ENCODE measurements around the gene TMPRSS11A. TPM values are rescaled to one million over a fixed set of nuclear protein-coding genes. Genes with fewer than 3 reads are reported as not detected.

Gene TMPRSS11A, protein sequence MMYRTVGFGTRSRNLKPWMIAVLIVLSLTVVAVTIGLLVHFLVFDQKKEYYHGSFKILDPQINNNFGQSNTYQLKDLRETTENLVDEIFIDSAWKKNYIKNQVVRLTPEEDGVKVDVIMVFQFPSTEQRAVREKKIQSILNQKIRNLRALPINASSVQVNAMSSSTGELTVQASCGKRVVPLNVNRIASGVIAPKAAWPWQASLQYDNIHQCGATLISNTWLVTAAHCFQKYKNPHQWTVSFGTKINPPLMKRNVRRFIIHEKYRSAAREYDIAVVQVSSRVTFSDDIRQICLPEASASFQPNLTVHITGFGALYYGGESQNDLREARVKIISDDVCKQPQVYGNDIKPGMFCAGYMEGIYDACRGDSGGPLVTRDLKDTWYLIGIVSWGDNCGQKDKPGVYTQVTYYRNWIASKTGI
- total RNA-seq: not detected

DNA sequence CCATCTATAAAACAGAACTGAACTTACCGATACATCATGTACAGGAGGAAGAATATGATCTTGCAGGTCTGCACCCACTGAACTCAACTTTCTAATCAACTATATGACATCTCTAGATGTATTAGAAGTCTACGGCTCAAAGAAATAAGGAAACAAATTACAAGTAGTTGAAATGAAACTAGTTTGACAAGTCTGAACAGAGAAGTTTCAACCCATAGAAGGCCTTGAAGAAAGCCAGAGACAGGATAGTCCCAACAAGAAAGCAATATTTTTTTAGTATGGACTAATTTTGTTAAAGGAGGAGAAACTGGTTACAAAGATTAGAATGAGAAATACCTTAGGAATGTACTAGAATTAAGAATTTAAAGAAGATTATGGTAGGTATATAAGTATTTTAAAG is at the start of gene TMPRSS11A:
TSS of gene TMPRSS11A (minus strand) at position 138 of the 400 bp plus-strand sequence. CDS start at position 38, 100 bp downstream.
- no peaks in the 10 kb centered on the region for H3K4me1 Mint-ChIP-seq
- H3K4me3 Mint-ChIP-seq: no peak within 1 kb of the TSS
- POLR2A ChIA-PET: no interaction called here
- DNase-seq (no peak), ATAC-seq (ENCODE audit: low read depth) (no peak)
- no peak within 1 kb of the TSS for H3K27ac Mint-ChIP-seq
- no peaks in the 10 kb centered on the region for H3K27me3 Mint-ChIP-seq
- H3K9me3 Mint-ChIP-seq: no peaks in the 10 kb centered on the region
- H3K36me3 Mint-ChIP-seq: no peaks in the 10 kb centered on the region

DNA sequence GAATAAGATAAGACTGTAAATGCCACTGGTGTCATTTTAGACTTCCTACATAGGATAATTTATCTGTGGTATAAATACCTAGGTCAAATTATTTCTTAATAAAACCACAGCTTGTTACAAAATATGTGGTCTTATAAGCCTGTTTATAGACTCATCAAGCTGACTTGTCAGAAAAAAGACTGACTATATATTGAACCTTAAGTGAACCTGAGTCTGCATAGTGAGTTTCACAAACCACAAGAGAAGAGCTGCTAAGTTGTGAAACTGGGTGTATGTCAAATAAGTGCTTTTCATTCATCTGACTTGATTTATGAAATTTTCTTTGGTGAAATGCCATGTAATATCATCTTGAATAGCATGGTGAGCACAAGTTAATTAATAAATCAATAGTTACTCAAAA is 48.4 kb upstream of the TMPRSS11A start:
- Mint-ChIP-seq H3K27me3 (no peaks in the 10 kb centered on the region), H3K4me3 (no peak overlapping the region), H3K27ac (no peak overlapping the region), H3K4me1 (no peaks in the 10 kb centered on the region), H3K36me3 (no peaks in the 10 kb centered on the region), H3K9me3 (peaks cover 1% of the 10 kb centered on the region)
- DNase-seq: no peak
- POLR2A ChIA-PET: no interaction called here
- no peak for ATAC-seq (ENCODE audit: low read depth)

DNA sequence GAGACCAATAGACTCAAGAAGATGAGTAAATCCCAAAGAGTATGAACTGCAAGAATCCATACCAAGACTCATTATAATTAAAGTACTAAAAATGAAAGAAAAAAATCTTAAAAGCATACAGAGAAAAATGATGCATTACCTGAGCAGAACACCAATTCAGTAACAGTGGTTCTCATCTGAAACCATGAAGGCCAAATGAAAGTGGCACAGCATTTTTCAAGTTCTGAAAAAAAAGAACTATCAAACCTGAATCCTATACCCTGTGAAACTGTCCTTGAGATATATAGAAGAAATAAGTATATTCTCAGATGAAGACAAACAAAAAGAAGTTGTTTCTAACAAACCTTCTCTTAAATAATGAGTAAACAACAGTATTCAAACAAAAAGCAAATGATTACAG is 39.6 kb upstream of the TMPRSS11A start:
- H3K36me3 Mint-ChIP-seq: no peaks in the 10 kb centered on the region
- no peaks in the 10 kb centered on the region for H3K4me1 Mint-ChIP-seq
- H3K27me3 Mint-ChIP-seq: no peaks in the 10 kb centered on the region
- POLR2A ChIA-PET: no interaction called here
- H3K27ac Mint-ChIP-seq: no peak overlapping the region
- H3K4me3 Mint-ChIP-seq: no peak overlapping the region
- ATAC-seq (ENCODE audit: low read depth): no peak
- no peak for DNase-seq
- H3K9me3 Mint-ChIP-seq: peaks cover 4% of the 10 kb centered on the region

DNA sequence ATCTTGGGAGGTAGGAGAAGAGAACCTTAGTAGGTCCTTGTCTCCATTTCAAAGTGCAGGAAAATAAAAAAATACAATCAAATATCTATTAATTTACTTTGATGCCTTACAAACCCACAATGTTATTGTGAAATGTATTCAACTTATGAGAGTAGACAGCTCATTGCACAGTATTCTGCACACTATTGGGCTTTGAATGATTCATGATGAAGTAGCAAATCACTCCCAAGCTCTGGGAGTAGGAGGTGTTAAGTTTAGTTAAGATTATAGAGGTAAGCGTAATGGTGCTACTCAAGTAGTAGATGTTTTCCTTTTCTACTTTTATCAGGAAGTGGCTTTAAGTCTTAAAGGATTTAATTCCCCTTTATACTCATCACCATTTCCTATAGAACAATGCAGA is 32.8 kb upstream of the TMPRSS11A start:
- ATAC-seq (ENCODE audit: low read depth) (no peak), DNase-seq (no peak)
- Mint-ChIP-seq H3K4me3 (no peak overlapping the region), H3K36me3 (no peaks in the 10 kb centered on the region), H3K9me3 (no peaks in the 10 kb centered on the region), H3K4me1 (no peaks in the 10 kb centered on the region), H3K27ac (no peak overlapping the region), H3K27me3 (peaks cover 2% of the 10 kb centered on the region)
- POLR2A ChIA-PET: no interaction called here

DNA sequence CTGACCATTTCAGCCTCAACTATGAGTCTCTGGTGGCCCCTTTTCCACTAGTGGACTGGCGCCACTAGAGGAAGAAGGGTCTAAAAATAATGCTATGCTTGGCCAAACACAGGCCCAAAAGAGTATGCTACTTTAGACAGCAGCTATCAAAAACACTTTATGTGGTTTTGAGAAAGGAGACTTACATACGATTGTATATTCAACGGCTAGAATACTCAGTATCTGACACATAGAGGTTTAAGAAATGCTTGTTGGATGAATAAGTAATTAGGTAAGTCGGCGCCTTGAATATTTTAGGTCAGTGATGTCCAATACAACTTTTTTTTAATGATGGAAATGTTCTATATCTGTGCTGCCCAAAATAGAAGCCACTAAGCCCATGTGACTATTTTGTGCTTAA is 25.7 kb upstream of the TMPRSS11A start:
- peaks cover 13% of the 10 kb centered on the region for H3K27me3 Mint-ChIP-seq
- no peaks in the 10 kb centered on the region for H3K36me3 Mint-ChIP-seq
- POLR2A ChIA-PET: no interaction called here
- no peak overlapping the region for H3K27ac Mint-ChIP-seq
- no peak overlapping the region for H3K4me3 Mint-ChIP-seq
- H3K9me3 Mint-ChIP-seq: no peaks in the 10 kb centered on the region
- H3K4me1 Mint-ChIP-seq: peaks cover 4% of the 10 kb centered on the region
- no peak for ATAC-seq (ENCODE audit: low read depth)
- DNase-seq: no peak

DNA sequence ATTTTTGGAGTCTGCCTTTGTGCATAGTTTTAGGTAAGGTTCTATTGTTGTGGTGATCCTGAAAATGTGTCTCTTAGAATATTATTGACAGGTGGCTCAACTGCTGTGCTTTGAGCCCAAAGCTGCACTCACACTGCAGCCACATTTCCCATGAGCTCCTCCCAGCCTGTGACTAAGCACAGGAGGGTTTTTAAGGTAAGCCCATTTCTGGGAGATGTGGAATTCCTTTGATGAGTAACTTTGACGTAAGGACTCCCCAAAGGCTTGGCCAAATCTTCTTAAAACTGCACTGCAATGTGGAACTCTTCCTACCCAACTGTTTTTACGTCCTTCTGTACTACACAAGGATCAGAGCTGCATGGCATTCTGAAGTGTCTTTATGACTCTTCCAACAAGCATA is 20.0 kb upstream of the TMPRSS11A start:
- POLR2A ChIA-PET: no interaction called here
- Mint-ChIP-seq H3K27me3 (peaks cover 19% of the 10 kb centered on the region), H3K27ac (no peak overlapping the region), H3K9me3 (no peaks in the 10 kb centered on the region), H3K36me3 (no peaks in the 10 kb centered on the region), H3K4me3 (no peak overlapping the region), H3K4me1 (no peaks in the 10 kb centered on the region)
- no peak for DNase-seq
- no peak for ATAC-seq (ENCODE audit: low read depth)

DNA sequence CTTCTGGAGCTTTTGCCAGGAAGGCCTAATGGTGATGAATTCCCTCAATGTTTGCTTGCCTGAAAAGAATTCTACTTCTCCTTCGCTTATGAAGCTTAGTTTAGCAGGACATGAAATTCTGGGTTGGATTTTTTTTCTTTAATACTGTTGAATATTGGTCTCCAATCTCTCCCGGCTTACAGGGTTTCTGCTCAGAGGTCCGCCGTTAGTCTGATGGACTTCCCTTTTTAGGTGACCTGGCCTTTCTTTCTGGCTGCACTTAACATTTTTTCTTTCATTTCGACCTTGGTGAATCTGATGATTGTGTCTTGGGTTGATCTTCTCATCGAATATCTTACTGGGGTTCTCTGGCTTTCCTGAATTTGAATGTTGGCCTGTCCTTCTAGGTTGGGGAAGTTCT is 17.2 kb upstream of the TMPRSS11A start:
- no peak for DNase-seq
- H3K36me3 Mint-ChIP-seq: no peaks in the 10 kb centered on the region
- POLR2A ChIA-PET: no interaction called here
- peaks cover 16% of the 10 kb centered on the region for H3K27me3 Mint-ChIP-seq
- no peak overlapping the region for H3K4me3 Mint-ChIP-seq
- ATAC-seq (ENCODE audit: low read depth): no peak
- H3K9me3 Mint-ChIP-seq: no peaks in the 10 kb centered on the region
- H3K4me1 Mint-ChIP-seq: no peaks in the 10 kb centered on the region
- H3K27ac Mint-ChIP-seq: no peak overlapping the region

DNA sequence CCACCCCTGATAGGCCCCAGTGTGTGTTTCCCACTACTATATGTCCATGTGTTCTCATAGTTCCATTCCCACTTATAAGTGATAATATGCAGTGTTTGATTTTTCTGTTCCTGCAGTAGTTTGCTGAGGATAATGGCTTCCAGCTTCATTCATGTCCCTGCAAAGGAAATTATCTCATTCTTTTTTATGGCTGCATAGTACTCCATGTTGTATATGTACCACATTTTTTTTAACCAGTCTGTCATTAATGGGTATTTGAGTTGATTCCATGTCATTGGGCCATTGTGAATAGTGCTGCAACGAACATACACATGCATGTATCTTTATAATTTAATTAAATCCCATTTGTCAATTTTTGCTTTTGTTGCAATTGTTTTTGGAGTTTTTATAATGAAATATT is 10.3 kb upstream of the TMPRSS11A start:
- no peaks in the 10 kb centered on the region for H3K4me1 Mint-ChIP-seq
- DNase-seq (no peak), ATAC-seq (ENCODE audit: low read depth) (no peak)
- peaks cover 2% of the 10 kb centered on the region for H3K27me3 Mint-ChIP-seq
- H3K36me3 Mint-ChIP-seq: no peaks in the 10 kb centered on the region
- POLR2A ChIA-PET: no interaction called here
- H3K4me3 Mint-ChIP-seq: no peak overlapping the region
- peaks cover 5% of the 10 kb centered on the region for H3K9me3 Mint-ChIP-seq
- no peak overlapping the region for H3K27ac Mint-ChIP-seq

DNA sequence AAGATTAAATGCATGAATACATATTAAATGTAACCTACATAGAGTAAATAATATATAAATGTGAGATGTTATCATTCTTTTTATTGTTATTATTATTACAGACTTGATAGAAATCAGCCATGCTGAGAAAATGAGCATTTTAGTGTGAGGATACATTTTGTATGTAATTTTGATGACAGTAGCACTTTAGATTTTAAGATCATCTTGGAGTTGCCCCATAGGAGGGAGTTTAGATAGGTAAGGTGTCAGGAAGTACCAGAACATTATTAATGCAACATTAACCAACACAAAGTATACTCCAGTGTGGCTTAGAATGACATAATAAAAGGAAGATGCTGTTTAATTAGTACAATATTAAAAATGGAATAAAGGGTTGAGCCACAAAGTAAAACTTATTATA is 8.4 kb downstream of the TMPRSS11A start:
- DNase-seq (no peak), ATAC-seq (ENCODE audit: low read depth) (no peak)
- no peaks in the 10 kb centered on the region for H3K4me1 Mint-ChIP-seq
- H3K4me3 Mint-ChIP-seq: no peak overlapping the region
- H3K36me3 Mint-ChIP-seq: no peaks in the 10 kb centered on the region
- no peak overlapping the region for H3K27ac Mint-ChIP-seq
- no peaks in the 10 kb centered on the region for H3K9me3 Mint-ChIP-seq
- peaks cover 2% of the 10 kb centered on the region for H3K27me3 Mint-ChIP-seq
- POLR2A ChIA-PET: no interaction called here

DNA sequence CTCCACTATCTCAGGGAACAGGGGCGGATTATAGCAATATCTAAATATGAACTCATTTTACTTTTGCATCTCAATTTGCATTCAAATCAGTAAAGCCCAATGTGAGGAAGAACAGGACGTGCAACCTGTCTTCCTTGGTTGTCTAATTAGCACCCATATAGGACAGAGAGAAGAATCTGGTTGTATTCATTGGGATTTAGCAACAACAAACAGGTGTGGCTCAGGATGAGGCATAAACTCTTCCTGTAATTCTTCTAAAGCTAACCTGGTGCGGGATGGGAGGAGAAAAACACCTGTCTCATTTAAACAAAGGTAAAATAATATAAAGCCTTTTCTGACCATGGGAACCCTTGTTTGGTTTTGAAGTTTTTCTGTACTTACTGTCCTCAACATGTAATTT is 22.2 kb downstream of the TMPRSS11A start:
- H3K9me3 Mint-ChIP-seq: no peaks in the 10 kb centered on the region
- H3K36me3 Mint-ChIP-seq: no peaks in the 10 kb centered on the region
- ATAC-seq (ENCODE audit: low read depth) (no peak), DNase-seq (no peak)
- no peak overlapping the region for H3K27ac Mint-ChIP-seq
- H3K27me3 Mint-ChIP-seq: peaks cover 2% of the 10 kb centered on the region
- H3K4me3 Mint-ChIP-seq: no peak overlapping the region
- POLR2A ChIA-PET: no interaction called here
- no peaks in the 10 kb centered on the region for H3K4me1 Mint-ChIP-seq

DNA sequence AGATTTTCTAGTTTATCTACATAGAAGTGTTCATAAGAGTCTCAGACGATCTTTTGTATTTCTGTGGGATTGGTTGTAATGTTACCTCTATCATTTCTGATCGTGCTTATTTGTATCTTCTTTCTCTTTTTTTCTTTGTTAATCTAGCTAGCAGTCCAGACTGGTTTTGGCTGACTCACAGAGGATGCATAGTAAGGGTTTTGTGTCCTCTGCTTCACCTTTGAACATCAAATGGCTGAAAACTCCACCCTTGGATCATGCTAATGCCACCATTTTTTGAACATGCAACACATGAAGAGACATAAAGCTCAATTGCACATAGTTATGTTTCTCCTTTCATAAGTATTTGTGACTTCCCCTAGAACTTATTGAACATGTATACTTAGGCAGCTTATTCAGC is 22.8 kb downstream of the TMPRSS11A start:
- Mint-ChIP-seq H3K9me3 (no peaks in the 10 kb centered on the region), H3K27me3 (peaks cover 2% of the 10 kb centered on the region), H3K4me1 (no peaks in the 10 kb centered on the region), H3K36me3 (no peaks in the 10 kb centered on the region), H3K27ac (peak overlapping the region; percentile 31), H3K4me3 (no peak overlapping the region)
- POLR2A ChIA-PET: no interaction called here
- DNase-seq (no peak), ATAC-seq (ENCODE audit: low read depth) (no peak)

DNA sequence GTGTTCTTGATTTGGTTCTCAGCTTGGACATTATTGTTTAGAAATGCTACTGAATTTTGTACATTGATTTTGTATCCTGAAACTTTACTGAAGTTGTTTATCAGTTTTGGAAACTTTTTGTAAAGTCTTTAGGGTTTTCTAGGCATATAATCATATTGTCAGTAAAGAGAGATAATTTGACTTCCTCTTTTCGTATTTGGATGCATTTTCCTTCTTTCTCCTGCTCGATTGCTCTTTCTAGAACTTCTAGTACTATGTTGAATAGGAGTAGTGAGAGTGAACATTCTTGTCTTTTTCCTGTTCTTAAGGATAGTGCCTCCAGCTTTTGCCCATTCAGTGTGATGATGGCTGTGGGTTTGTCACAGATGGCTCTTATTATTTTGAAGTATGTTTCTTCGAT is 24.1 kb downstream of the TMPRSS11A start:
- H3K27ac Mint-ChIP-seq: no peak overlapping the region
- POLR2A ChIA-PET: no interaction called here

DNA sequence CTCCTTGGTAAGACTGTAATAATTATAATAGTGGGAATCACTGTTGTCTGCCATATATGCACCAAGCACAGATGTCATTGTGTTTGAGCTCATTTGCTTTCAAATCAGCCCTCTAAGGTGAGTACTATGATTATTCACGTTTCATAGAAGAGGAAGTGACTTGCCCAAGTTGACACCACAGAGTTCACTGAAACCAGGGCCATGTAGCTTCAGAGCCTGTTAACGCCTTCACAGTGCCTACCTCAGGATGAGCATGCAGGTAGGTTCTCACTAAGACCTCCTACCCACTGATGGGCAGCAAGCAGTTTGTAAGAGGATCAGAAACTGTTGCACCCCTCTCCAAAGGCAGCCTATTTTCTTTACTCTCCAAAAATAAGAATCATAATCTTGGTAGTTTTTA is 27.4 kb downstream of the TMPRSS11A start:
- ATAC-seq (ENCODE audit: low read depth) (no peak), DNase-seq (no peak)
- Mint-ChIP-seq H3K27me3 (peaks cover 10% of the 10 kb centered on the region), H3K9me3 (no peaks in the 10 kb centered on the region), H3K27ac (no peak overlapping the region), H3K4me3 (no peak overlapping the region), H3K36me3 (no peaks in the 10 kb centered on the region), H3K4me1 (no peaks in the 10 kb centered on the region)
- POLR2A ChIA-PET: no interaction called here

More for the DNA sequence above, 24.1 kb downstream of the TMPRSS11A start:
- no peaks in the 10 kb centered on the region for H3K9me3 Mint-ChIP-seq
- no peak for DNase-seq
- no peaks in the 10 kb centered on the region for H3K4me1 Mint-ChIP-seq
- peaks cover 5% of the 10 kb centered on the region for H3K27me3 Mint-ChIP-seq
- no peaks in the 10 kb centered on the region for H3K36me3 Mint-ChIP-seq
- no peak overlapping the region for H3K4me3 Mint-ChIP-seq
- ATAC-seq (ENCODE audit: low read depth): no peak

DNA sequence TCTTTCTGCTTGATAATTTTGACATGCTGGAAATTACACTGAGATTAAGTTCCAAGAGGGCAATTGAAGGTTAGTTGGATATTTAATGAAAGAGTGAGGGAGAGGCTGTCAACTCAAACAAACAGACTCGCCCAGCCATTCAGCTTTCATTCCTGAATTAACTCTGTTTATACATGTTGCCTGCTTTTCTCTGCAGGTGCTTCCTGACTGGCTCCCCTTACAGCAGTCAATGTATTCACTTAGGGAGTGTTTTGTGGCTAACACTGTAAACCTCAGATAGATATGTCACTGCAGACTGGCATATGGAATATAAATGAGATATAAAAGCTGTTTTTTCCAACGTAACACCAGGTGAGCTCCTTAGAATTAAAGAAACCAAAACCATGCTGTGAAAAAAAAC is 28.7 kb downstream of the TMPRSS11A start:
- no peaks in the 10 kb centered on the region for H3K4me1 Mint-ChIP-seq
- POLR2A ChIA-PET: no interaction called here
- no peaks in the 10 kb centered on the region for H3K9me3 Mint-ChIP-seq
- ATAC-seq (ENCODE audit: low read depth) (no peak), DNase-seq (no peak)
- H3K36me3 Mint-ChIP-seq: no peaks in the 10 kb centered on the region
- H3K27ac Mint-ChIP-seq: no peak overlapping the region
- peaks cover 13% of the 10 kb centered on the region for H3K27me3 Mint-ChIP-seq
- no peak overlapping the region for H3K4me3 Mint-ChIP-seq

DNA sequence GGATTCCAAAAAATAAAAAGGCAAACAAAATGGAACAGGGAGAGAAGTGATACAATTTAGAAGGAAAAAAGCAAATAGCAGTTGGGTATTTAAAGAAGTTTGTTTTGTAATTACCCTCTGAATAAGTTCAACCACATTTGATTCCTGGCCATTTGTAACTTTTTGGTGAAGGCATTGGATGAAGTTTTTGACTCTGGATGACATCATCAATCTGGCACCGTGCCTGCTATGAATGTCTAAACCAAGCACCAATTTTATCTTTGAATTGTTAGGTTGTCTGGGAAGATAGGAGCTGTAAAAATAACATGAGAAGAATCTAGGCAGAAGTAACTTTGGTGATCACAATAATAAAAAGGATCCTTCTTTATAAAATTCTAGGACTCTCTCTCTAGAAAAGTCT is 29.5 kb downstream of the TMPRSS11A start:
- ATAC-seq (ENCODE audit: low read depth) (no peak), DNase-seq (no peak)
- Mint-ChIP-seq H3K4me1 (no peaks in the 10 kb centered on the region), H3K36me3 (no peaks in the 10 kb centered on the region), H3K4me3 (no peak overlapping the region), H3K27ac (no peak overlapping the region), H3K9me3 (no peaks in the 10 kb centered on the region), H3K27me3 (peaks cover 13% of the 10 kb centered on the region)
- POLR2A ChIA-PET: no interaction called here

Measured in activated naive CD8-positive, alpha-beta T cell treated with anti-CD3 and anti-CD28 coated beads, Interleukin-2, amount 10 ng/mL, durations not matched to agents 7 days and 5 days (primary cell).